Peyer's patch (tissue), 4 donors: Measurements from ENCODE around the gene ELL2. TPM values are rescaled to one million over a fixed set of nuclear protein-coding genes. Genes with fewer than 3 reads are reported as not detected.
"Not testable (repeated sequence)": the region's sequence is repeated elsewhere in the genome, so short reads cannot be mapped to it uniquely, and the experiment has no call there.

ENCODE experiments used
- DNase-seq, 3 donors: peaks; one replicate each; pipeline ENCODE4 v3.0.0-alpha.2; 2017 to 2019
- H3K27ac ChIP-seq, 4 donors: fragments of 200-600 bp; sonication (generic); one replicate each; pipeline ENCODE4 v1.5.1; 2016 to 2019
- H3K27me3 ChIP-seq, 2 donors: fragments of 200-600 bp; sonication (generic); one replicate each; pipeline ENCODE4 v1.5.1; 2019
- H3K36me3 ChIP-seq, 3 donors: fragments of 200-600 bp; sonication (generic); one replicate each; pipeline ENCODE4 v1.5.1; 2016 to 2019
- H3K4me1 ChIP-seq, 4 donors: fragments of 200-600 bp; sonication (generic); one replicate each; pipeline ENCODE4 v1.5.1; 2016 to 2019
- H3K4me3 ChIP-seq, 4 donors: fragments of 200-600 bp; sonication (generic); 1 replicate in 3 of 4; 2 replicates in 1 of 4; pipeline ENCODE4 v1.5.1; 2016 to 2019; ENCODE audit warnings: mild to moderate bottlenecking in 1 of 4
- H3K9me3 ChIP-seq, 4 donors: fragments of 200-600 bp; sonication (generic); one replicate each; pipeline ENCODE4 v1.5.1; 2016 to 2019; ENCODE audit warnings: mild to moderate bottlenecking in 1 of 4
- CTCF ChIP-seq, 6 experiments: fragments of 450-650 bp in 4 of 6; fragments of 200-600 bp in 2 of 6; sonication (generic) in 1 of 6; IDR thresholded peaks; one replicate each; pipeline ENCODE4 v1.5.1; 2017 to 2019; ENCODE audit warnings: antibody characterized with exemption in 6 of 6, mild to moderate bottlenecking in 3 of 6, moderate library complexity in 1 of 6
- POLR2A ChIP-seq, 2 donors: fragments of 450-650 bp; IDR thresholded peaks; one replicate each; pipeline ENCODE4 v1.5.1; 2017; ENCODE audit warnings: antibody characterized with exemption in 2 of 2, mild to moderate bottlenecking in 2 of 2, moderate library complexity in 2 of 2
- total RNA-seq, 4 donors: library from RNA; depleted of rRNA; stranded (reverse); fragments of >200 nt; gene quantifications; one replicate each; pipeline ENCODE4 v1.1.0, GENCODE V29; 2016

ELL2 gene
- total RNA-seq, 4 donors from 2014 or later, result 27.9 to 88.3 (median 38.7) TPM

GRCh38 chr5:95907067-95907705 lies 54.5 kb downstream of the ELL2 start:
- H3K27ac ChIP-seq, result no peak overlapping the region
- no peaks in the 10 kb centered on the region for H3K36me3 ChIP-seq
- DNase-seq, result no peak
- no peak overlapping the region for H3K4me3 ChIP-seq
- no peaks in the 10 kb centered on the region for H3K9me3 ChIP-seq
- no peaks in the 10 kb centered on the region for H3K27me3 ChIP-seq
- H3K4me1 ChIP-seq, result no peaks in the 10 kb centered on the region
- TF ChIP-seq CTCF (IDR thresholded peaks at IDR 0.05), result no peak
- TF ChIP-seq POLR2A (IDR thresholded peaks at IDR 0.05), result no peak

- H3K4me3 ChIP-seq, H3K27ac ChIP-seq, H3K4me1 ChIP-seq, H3K9me3 ChIP-seq, DNase-seq, H3K36me3 ChIP-seq, H3K27me3 ChIP-seq: not testable (repeated sequence)
Measured at GRCh38 chr5:95906398-95906797, 55.3 kb downstream of the ELL2 start.

GRCh38 chr5:95904827-95905226 lies 56.8 kb downstream of the ELL2 start:
- no peak overlapping the region for H3K4me3 ChIP-seq
- no peaks in the 10 kb centered on the region for H3K27me3 ChIP-seq
- no peak for TF ChIP-seq POLR2A (IDR thresholded peaks at IDR 0.05)
- no peak for TF ChIP-seq CTCF (IDR thresholded peaks at IDR 0.05)
- no peak for DNase-seq
- H3K9me3 ChIP-seq, result no peaks in the 10 kb centered on the region
- H3K27ac ChIP-seq, result no peak overlapping the region
- H3K4me1 ChIP-seq, result no peaks in the 10 kb centered on the region
- peaks cover 0 to 6% (median 0%) of the 10 kb centered on the region in 3 donors for H3K36me3 ChIP-seq

- Histone ChIP-seq H3K9me3 (no peaks in the 10 kb centered on the region), H3K27me3 (no peaks in the 10 kb centered on the region), H3K27ac (no peak overlapping the region), H3K36me3 (peaks cover 0 to 9% (median 0%) of the 10 kb centered on the region in 3 donors), H3K4me1 (no peaks in the 10 kb centered on the region), H3K4me3 (no peak overlapping the region)
- DNase-seq, result no peak
- TF ChIP-seq POLR2A (IDR thresholded peaks at IDR 0.05), result no peak
- TF ChIP-seq CTCF (IDR thresholded peaks at IDR 0.05), result no peak
Measured at GRCh38 chr5:95903838-95904237, 57.8 kb downstream of the ELL2 start.

- H3K36me3 ChIP-seq, result peaks cover 0 to 19% (median 0%) of the 10 kb centered on the region in 3 donors
- H3K27ac ChIP-seq, result no peak overlapping the region
- TF ChIP-seq CTCF (IDR thresholded peaks at IDR 0.05), result no peak
- TF ChIP-seq POLR2A (IDR thresholded peaks at IDR 0.05), result no peak
- H3K27me3 ChIP-seq, result no peaks in the 10 kb centered on the region
- no peak for DNase-seq
- no peaks in the 10 kb centered on the region for H3K4me1 ChIP-seq
- no peaks in the 10 kb centered on the region for H3K9me3 ChIP-seq
- no peak overlapping the region for H3K4me3 ChIP-seq
Measured at GRCh38 chr5:95901676-95902627, 59.7 kb downstream of the ELL2 start.

- Histone ChIP-seq H3K27me3 (no peaks in the 10 kb centered on the region), H3K9me3 (no peaks in the 10 kb centered on the region), H3K27ac (no peak overlapping the region), H3K36me3 (peaks cover 0 to 29% (median 0%) of the 10 kb centered on the region in 3 donors), H3K4me1 (no peaks in the 10 kb centered on the region), H3K4me3 (no peak overlapping the region)
- no peak for TF ChIP-seq CTCF (IDR thresholded peaks at IDR 0.05)
- TF ChIP-seq POLR2A (IDR thresholded peaks at IDR 0.05), result no peak
- no peak for DNase-seq
Measured at GRCh38 chr5:95900383-95900958, 61.2 kb downstream of the ELL2 start.
